ENCODE results near the gene SEC14L1.

- TF ChIP-seq POLR2A (IDR thresholded peaks at IDR 0.05), result no peak
- no peak for TF ChIP-seq EP300 (IDR thresholded peaks at IDR 0.05)
Observed at GRCh38 chr17:77203436-77203835, 62.7 kb downstream of the SEC14L1 start.
